HepG2 (cell line): ENCODE measurements around the gene CD4. TPM values are rescaled to one million over a fixed set of nuclear protein-coding genes. Genes with fewer than 3 reads are reported as not detected.

ENCODE experiments used
- IRF2 ChIP-seq: IDR thresholded peaks from 2 replicates; pipeline ENCODE4 v1.6.1; 2018; ENCODE audit warnings: missing genetic modification reagents, missing compliant biosample characterization
- KDM3A ChIP-seq: IDR thresholded peaks from 2 replicates; pipeline ENCODE4 v1.6.1; 2018; ENCODE audit warnings: low read depth, missing compliant biosample characterization
- MEF2D ChIP-seq: sonication (generic); formaldehyde crosslinking; IDR thresholded peaks from 2 replicates; pipeline ENCODE4 v1.5.1; 2020; ENCODE audit warnings: mild to moderate bottlenecking, missing genetic modification reagents
- MYNN ChIP-seq: sonication (generic); formaldehyde crosslinking; IDR thresholded peaks from 2 replicates; pipeline ENCODE4 v1.4.0; 2020; ENCODE audit warnings: mild to moderate bottlenecking, low read depth, missing genetic modification reagents
- NKX3-1 ChIP-seq: sonication (generic); formaldehyde crosslinking; IDR thresholded peaks from 2 replicates; pipeline ENCODE4 v1.5.0; 2020; ENCODE audit warnings: missing genetic modification reagents
- PRPF4 ChIP-seq: fragments of 200-400 bp; formaldehyde crosslinking; IDR thresholded peaks from 2 replicates; pipeline ENCODE4 v1.6.1; 2016; ENCODE audit warnings: low read length, low read depth; ENCODE audit not compliant: poor library complexity, severe bottlenecking
- ZBTB38 ChIP-seq: sonication (generic); formaldehyde crosslinking; IDR thresholded peaks from 2 replicates; pipeline ENCODE4 v1.5.1; 2020; ENCODE audit warnings: mild to moderate bottlenecking, missing genetic modification reagents
- ZFP90 ChIP-seq: sonication (generic); formaldehyde crosslinking; IDR thresholded peaks from 2 replicates; pipeline ENCODE4 v1.8.0; 2022; ENCODE audit warnings: missing genetic modification reagents, mild to moderate bottlenecking, inconsistent platforms, borderline replicate concordance
- ZNF142 ChIP-seq: sonication (generic); formaldehyde crosslinking; IDR thresholded peaks from 2 replicates; pipeline ENCODE4 v1.4.0; 2020; ENCODE audit warnings: missing genetic modification reagents
- ZNF24 ChIP-seq: fragments of 450-650 bp; IDR thresholded peaks from 2 replicates; pipeline ENCODE4 v1.6.1; 2017; ENCODE audit warnings: antibody characterized with exemption, mild to moderate bottlenecking
- ZNF547 ChIP-seq: sonication (generic); formaldehyde crosslinking; IDR thresholded peaks from 2 replicates; pipeline ENCODE4 v1.5.1; 2020; ENCODE audit warnings: mild to moderate bottlenecking, missing genetic modification reagents
- ZNF646 ChIP-seq: sonication (generic); formaldehyde crosslinking; IDR thresholded peaks from 2 replicates; pipeline ENCODE4 v1.9.0; 2021; ENCODE audit warnings: mild to moderate bottlenecking, missing genetic modification reagents
- ZSCAN31 ChIP-seq: sonication (generic); formaldehyde crosslinking; IDR thresholded peaks from 2 replicates; pipeline ENCODE4 v1.5.0; 2020; ENCODE audit warnings: low read depth, mild to moderate bottlenecking, missing genetic modification reagents
- polyA plus RNA-seq, 8 experiments: library from polyadenylated mRNA; depleted of rRNA in 3 of 8; stranded (reverse) in 7 of 8; unstranded in 1 of 8; fragments of >200 nt; fragmentation: Illumina TruSeq in 4 of 8; extraction: Trizol in 4 of 8; gene quantifications; 2 replicates each; pipeline versions ENCODE4 v1.2.1 to v1.2.3, GENCODE V29; 2011 to 2016; ENCODE audit warnings: low read depth in 4 of 8, missing spikeins in 1 of 8, mixed read lengths in 1 of 8; ENCODE audit not compliant: insufficient read depth in 1 of 8
- total RNA-seq, 5 experiments: library from RNA; depleted of rRNA; stranded (reverse); fragments of >200 nt; fragmentation: Illumina TruSeq; extraction: Trizol; gene quantifications; 2 replicates each; pipeline ENCODE4 v1.2.3, GENCODE V29; 2016; ENCODE audit warnings: low read depth in 1 of 5
- TF ChIP-seq, protein P1 (sequence below): sonication (generic); formaldehyde crosslinking; IDR thresholded peaks from 2 replicates; pipeline ENCODE4 v1.4.0; 2020; ENCODE audit warnings: missing genetic modification reagents

Gene CD4
- total and polyA plus RNA-seq, 2 of the 13 experiments (the other 11 are each of a cell fraction or from before 2014, with no cell fraction given) = 0.07 to 0.95 TPM

- TF ChIP-seq ZNF142 (CRISPR knock-in tag) (no peak), ZNF646 (CRISPR knock-in tag) (peak; percentile 74; the same call in 1 of the 2 replicates), ZNF24 (no peak), NKX3-1 (CRISPR knock-in tag) (no peak), IRF2 (CRISPR knock-in tag) (peak; percentile 53; the same call in 1 of the 2 replicates), ZNF547 (CRISPR knock-in tag) (peak; percentile 49; the same call in 1 of the 2 replicates), MYNN (no peak), KDM3A (CRISPR knock-in tag) (peak; percentile 32; the same call in 1 of the 2 replicates), PRPF4 (no peak), ZSCAN31 (CRISPR knock-in tag) (no peak), ZBTB38 (CRISPR knock-in tag) (peak; percentile 76), MEF2D (CRISPR knock-in tag) (peak; percentile 80), ZFP90 (no peak)
- TF ChIP-seq, protein P1, sequence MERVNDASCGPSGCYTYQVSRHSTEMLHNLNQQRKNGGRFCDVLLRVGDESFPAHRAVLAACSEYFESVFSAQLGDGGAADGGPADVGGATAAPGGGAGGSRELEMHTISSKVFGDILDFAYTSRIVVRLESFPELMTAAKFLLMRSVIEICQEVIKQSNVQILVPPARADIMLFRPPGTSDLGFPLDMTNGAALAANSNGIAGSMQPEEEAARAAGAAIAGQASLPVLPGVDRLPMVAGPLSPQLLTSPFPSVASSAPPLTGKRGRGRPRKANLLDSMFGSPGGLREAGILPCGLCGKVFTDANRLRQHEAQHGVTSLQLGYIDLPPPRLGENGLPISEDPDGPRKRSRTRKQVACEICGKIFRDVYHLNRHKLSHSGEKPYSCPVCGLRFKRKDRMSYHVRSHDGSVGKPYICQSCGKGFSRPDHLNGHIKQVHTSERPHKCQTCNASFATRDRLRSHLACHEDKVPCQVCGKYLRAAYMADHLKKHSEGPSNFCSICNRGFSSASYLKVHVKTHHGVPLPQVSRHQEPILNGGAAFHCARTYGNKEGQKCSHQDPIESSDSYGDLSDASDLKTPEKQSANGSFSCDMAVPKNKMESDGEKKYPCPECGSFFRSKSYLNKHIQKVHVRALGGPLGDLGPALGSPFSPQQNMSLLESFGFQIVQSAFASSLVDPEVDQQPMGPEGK (CRISPR knock-in tag) = peak; percentile 80
Observed at GRCh38 chr12:6792522-6793201, 3.3 kb downstream of the CD4 start (continued).
